GM12875 (cell line): ENCODE measurements around the gene SMIM44.

Experiments used
- H3K4me3 ChIP-seq: one replicate; pipeline ENCODE4 v1.5.1; 2011; ENCODE audit warnings: low read depth, low read length, control low read depth
- TF ChIP-seq, protein P1 (sequence below): IDR thresholded peaks from 2 replicates; pipeline ENCODE4 v1.5.1; 2011; ENCODE audit warnings: low read depth, mild to moderate bottlenecking, control low read depth, inconsistent platforms, low read length, moderate library complexity, borderline replicate concordance; ENCODE audit not compliant: insufficient read depth

Gene SMIM44

DNA sequence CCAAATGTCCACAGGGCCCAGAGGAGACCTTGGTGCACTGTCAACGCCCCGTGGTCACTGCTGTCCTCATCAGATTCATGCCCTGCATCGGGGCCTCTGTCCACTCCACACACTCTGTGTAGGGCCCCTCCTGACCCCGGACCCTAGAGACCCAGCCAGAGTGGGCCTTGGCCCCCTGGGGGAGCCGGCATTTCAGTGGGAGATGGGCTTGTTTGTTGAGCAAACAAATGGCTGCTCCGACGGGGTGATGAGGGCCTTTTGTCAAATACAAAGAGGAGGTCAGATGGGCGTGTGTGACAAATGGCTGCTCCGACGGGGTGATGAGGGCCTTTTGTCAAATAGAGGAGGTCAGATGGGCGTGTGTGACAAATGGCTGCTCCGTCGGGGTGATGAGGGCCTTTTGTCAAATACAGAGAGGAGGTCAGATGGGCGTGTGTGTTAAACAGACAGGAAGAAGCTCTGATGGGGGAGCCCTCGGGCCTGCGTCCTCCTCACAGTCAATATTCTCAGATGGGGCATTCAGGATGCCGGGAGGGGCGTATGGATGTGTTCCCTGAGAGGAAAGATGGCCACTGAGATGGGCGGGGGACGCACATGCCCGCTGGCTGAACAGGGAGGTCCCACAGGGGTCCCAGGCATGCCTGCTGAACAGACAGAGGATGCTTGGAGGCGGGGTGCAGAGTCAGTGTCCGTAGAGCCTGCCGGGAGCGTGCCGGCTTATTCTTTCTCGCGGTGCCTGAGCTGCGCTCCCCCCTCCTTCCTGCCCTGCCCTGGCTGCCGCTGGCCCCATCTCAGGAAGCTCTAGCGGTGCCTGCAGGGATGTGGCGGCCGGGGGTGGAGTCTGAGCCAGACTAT, 39.2 kb downstream of the SMIM44 start:
- no peak overlapping the region for H3K4me3 ChIP-seq
- TF ChIP-seq, protein P1, sequence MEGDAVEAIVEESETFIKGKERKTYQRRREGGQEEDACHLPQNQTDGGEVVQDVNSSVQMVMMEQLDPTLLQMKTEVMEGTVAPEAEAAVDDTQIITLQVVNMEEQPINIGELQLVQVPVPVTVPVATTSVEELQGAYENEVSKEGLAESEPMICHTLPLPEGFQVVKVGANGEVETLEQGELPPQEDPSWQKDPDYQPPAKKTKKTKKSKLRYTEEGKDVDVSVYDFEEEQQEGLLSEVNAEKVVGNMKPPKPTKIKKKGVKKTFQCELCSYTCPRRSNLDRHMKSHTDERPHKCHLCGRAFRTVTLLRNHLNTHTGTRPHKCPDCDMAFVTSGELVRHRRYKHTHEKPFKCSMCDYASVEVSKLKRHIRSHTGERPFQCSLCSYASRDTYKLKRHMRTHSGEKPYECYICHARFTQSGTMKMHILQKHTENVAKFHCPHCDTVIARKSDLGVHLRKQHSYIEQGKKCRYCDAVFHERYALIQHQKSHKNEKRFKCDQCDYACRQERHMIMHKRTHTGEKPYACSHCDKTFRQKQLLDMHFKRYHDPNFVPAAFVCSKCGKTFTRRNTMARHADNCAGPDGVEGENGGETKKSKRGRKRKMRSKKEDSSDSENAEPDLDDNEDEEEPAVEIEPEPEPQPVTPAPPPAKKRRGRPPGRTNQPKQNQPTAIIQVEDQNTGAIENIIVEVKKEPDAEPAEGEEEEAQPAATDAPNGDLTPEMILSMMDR: no peak

DNA sequence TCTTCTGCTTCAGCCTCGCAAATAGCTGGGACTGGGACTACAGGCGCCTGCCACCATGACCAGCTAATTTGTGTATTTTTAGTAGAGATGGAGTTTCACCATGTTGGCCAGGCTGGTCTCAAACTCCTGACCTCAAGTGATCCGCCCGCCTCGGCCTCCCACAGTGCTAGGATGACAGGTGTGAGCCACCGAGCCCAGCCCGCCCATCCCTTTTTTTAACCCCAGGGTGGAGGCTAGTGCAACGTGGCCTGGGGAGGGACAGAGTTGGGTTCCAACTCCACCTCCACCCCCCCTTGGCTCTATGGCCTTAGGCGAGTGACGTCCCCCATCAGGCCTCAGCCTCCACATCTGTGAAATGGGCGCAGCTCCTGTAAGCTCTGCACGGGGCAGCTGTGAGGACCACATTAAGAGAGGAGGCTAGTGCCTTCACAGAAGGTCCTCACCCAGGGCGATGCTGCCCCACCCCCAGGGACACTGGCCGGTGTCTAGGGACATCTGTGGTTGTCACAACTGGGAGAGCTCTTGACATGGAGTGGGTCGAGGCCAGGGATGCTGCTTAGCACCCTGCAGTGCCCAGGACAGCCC, 40.7 kb downstream of the SMIM44 start:
- TF ChIP-seq, protein P1: no peak
- no peak overlapping the region for H3K4me3 ChIP-seq

DNA sequence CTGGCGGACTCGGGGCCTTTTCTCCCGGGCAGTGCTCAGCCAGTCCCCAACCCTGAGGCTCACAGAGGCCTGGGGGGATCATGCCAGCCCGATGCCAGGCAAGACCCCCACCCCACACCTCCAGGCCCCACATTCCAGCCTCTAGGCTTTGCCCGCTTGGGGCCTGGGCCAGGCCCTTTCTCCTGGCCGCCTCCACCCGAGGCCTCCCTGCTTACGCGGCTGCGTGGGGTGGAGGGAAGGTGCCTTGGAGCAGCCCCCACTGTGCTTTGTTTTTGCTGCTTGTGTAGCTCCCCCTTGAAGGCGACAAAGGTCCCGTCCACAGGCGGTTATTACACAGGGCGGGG, 41.3 kb downstream of the SMIM44 start:
- TF ChIP-seq, protein P1: no peak
- no peak overlapping the region for H3K4me3 ChIP-seq

DNA sequence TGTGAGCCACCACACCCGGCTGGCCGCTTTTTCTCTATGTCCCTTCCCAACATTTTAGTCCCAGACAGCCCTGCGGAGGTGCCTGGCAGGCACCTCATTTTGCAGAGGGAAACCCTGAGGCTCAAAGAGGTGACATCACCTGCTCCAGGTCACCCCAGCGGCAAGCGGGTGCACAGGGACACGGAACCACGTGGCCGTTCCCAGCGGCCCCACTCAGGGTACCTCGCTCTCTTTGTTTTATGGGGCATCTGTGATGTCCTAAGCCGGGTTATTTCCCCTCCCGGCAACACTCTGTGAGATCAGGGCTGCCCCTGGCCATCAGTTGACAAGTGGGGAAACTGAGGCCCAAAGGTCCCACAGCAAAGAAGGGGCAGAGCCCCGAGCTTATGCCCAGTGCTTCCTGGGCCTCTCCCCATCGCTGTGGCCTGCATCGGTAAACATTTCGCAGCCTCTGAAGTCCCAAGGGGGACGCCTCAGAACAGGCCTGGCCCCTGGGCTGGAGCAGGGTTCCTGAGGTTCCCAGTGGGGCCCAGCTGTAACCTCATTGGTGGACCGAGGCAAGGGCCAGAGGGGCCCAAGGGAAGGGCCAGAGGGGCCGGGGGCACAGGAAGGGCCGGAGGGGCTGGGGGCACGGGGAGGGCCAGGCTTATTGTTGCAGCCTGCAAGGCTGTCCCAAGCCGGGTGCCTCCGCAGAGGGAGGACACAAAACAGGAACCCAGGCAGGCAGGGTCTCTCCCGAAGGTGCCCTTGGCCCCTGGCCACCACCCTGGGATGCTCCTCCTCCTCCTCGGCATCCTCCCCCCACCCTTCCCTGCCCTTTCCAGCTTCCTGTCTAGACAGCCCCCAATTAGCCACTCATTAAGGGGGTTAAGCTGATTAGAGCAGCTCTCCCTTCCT, 41.9 kb downstream of the SMIM44 start:
- TF ChIP-seq, protein P1: no peak

DNA sequence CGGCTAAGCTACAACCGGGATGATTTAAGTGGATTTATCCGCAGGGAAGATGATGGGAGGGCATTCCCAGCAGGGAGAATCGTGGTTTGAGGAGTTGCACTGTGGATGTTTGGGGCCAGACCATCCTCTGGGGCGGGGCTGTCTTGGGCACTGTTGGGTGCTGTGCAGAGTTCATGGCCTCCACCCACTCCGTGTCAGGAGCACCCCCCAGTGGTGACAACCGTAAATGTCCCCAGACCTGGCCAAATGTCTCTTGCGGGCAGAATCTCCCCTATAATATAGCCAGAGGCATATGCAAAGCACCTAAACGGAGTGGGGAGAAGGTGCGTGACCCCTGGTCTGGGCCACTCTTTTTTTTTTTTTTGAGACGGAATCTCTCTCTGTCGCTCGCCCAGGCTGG, 43.2 kb downstream of the SMIM44 start:
- TF ChIP-seq, protein P1: peak; percentile 76
- no peak overlapping the region for H3K4me3 ChIP-seq

More for the DNA sequence above, 41.9 kb downstream of the SMIM44 start:
- H3K4me3 ChIP-seq: no peak overlapping the region

DNA sequence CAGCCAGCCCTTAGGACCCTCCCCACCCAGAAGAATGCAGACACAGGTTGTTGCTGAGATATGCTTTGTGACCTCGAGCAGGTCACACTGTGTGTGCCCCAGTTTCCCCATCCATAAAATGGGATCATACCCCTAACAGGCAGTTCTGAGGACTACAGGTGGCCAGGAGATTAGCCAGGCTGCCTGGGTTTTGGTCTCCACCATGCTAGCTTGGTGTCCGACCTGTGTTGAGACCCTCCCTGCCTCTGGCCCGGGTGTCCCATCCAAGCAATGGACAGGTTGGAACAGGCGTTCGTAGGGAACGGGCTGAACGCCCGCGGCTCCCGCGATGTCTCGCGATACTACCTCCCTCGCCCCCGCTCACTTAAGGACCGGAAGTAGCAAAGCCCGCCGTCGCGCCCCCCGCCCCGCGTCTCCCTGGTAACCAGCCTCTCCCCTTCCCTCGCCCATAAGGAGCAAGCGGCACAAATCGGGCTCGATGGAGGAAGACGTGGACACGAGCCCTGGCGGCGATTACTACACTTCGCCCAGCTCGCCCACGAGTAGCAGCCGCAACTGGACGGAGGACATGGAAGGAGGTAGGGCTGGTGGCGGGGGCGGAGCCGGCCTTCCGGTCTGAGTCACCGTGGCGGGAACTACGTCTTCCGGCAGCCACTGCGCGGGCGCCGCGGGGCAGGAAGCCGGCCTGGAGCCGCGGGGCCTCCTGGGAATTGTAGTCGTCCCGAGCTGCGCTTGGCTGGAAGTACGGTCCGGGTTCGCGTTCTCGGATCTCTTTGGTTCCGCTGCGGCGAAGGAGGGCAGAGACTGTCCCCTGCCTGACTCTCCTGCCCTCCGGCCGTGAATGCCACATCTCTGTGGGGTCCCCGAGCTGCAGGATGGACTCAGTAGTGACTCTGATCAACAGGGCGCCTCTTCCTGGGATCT, 48.3 kb downstream of the SMIM44 start:
- peak overlapping the region; percentile 69 for H3K4me3 ChIP-seq
- TF ChIP-seq, protein P1: no peak
